ENCODE results near the gene AS3MT.

Gene AS3MT

GRCh38 chr10:102919246-102919959 is 50.1 kb downstream of the AS3MT start (continued):
- no peak for TF ChIP-seq ZNF280D (tag by site-specific recombination; IDR thresholded peaks at IDR 0.05)
- TF ChIP-seq HOXA7 (CRISPR knock-in tag; IDR thresholded peaks at IDR 0.05; ENCODE audit: borderline replicate concordance): no peak
- TF ChIP-seq ZNF701 (tag by site-specific recombination; IDR thresholded peaks at IDR 0.05): no peak
- TF ChIP-seq FEZF1 (tag by site-specific recombination; IDR thresholded peaks at IDR 0.05): no peak
- TF ChIP-seq HIC1 (tag by site-specific recombination; IDR thresholded peaks at IDR 0.05): no peak
- TF ChIP-seq ZNF112 (tag by site-specific recombination; IDR thresholded peaks at IDR 0.05): no peak
- no peak for TF ChIP-seq SP2 (tag by site-specific recombination; IDR thresholded peaks at IDR 0.05)
- TF ChIP-seq ZNF600 (tag by site-specific recombination; IDR thresholded peaks at IDR 0.05): peak; percentile 33; the same call in 1 of the 2 replicates
- no peak for TF ChIP-seq ZNF677 (tag by site-specific recombination; IDR thresholded peaks at IDR 0.05)
- no peak for TF ChIP-seq OSR2 (tag by site-specific recombination; IDR thresholded peaks at IDR 0.05)

- H3K36me3 ChIP-seq (ENCODE audit: control insufficient read depth in 2 of 2, insufficient read depth in 1 of 2, low read length in 2 of 2): no peaks in the 10 kb centered on the region
- no peak overlapping the region for H3K27ac ChIP-seq (ENCODE audit: extremely low read depth, low read depth, low read length)
- peak overlapping the region; percentile 98 for H3K4me3 ChIP-seq (ENCODE audit: low read depth, low read length)
- H3K4me1 ChIP-seq (ENCODE audit: control insufficient read depth, insufficient read depth, low read length): peaks cover 6% of the 10 kb centered on the region; the same call in 1 of the 2 replicates
- CTCF ChIA-PET: interaction anchor here (0.9 to 4.1 kb wide), 4 partner anchors 30 to 324 kb away, joined by 3 to 57 read pairs (median 7); no protein-coding TSS in a partner anchor
- no peaks in the 10 kb centered on the region for H3K9me3 ChIP-seq (ENCODE audit: control insufficient read depth, insufficient read depth, low read depth, low read length)
- POLR2A ChIA-PET: no interaction called here
- TF ChIP-seq ZNF514 (tag by site-specific recombination; IDR thresholded peaks at IDR 0.05): no peak
- no peak for TF ChIP-seq ZNF404 (tag by site-specific recombination; IDR thresholded peaks at IDR 0.05)
- no peak for TF ChIP-seq ZNF2 (tag by site-specific recombination; IDR thresholded peaks at IDR 0.05)
- peak; percentile 44; the same call in 1 of the 2 replicates for TF ChIP-seq GLIS2 (tag by site-specific recombination; IDR thresholded peaks at IDR 0.05)
- no peak for TF ChIP-seq ZNF621 (tag by site-specific recombination; IDR thresholded peaks at IDR 0.05)
- peak; percentile 34; the same call in 1 of the 2 replicates for TF ChIP-seq PRDM10 (tag by site-specific recombination; IDR thresholded peaks at IDR 0.05)
- TF ChIP-seq ZIC2 (tag by site-specific recombination; IDR thresholded peaks at IDR 0.05): 0 out of 2 replicates have a peak, but pooled peaks have one; percentile 29
- peak; percentile 53; the same call in 1 of the 2 replicates for TF ChIP-seq SP2 (tag by site-specific recombination; IDR thresholded peaks at IDR 0.05)
- no peak for TF ChIP-seq HOXA7 (CRISPR knock-in tag; IDR thresholded peaks at IDR 0.05; ENCODE audit: borderline replicate concordance)
- TF ChIP-seq ZNF26 (tag by site-specific recombination; IDR thresholded peaks at IDR 0.05): no peak
- no peak for TF ChIP-seq BCL11B (tag by site-specific recombination; IDR thresholded peaks at IDR 0.05; ENCODE audit: low read depth)
- peak; percentile 45; the same call in 1 of the 2 replicates for TF ChIP-seq ZBTB17 (tag by site-specific recombination; IDR thresholded peaks at IDR 0.05)
- no peak for TF ChIP-seq TCF7L2 (IDR thresholded peaks at IDR 0.05; ENCODE audit: borderline replicate concordance, low read depth, low read length)
- peak; percentile 28; the same call in 1 of the 2 replicates for TF ChIP-seq ZNF341 (tag by site-specific recombination; IDR thresholded peaks at IDR 0.05; ENCODE audit: low read depth)
- TF ChIP-seq IKZF3 (tag by site-specific recombination; IDR thresholded peaks at IDR 0.05): 0 out of 2 replicates have a peak, but pooled peaks have one; percentile 3
- no peak for TF ChIP-seq ZBTB8A (tag by site-specific recombination; IDR thresholded peaks at IDR 0.05)
- no peak for TF ChIP-seq ZNF214 (tag by site-specific recombination; IDR thresholded peaks at IDR 0.05; ENCODE audit: borderline replicate concordance)
These were observed 50.9 kb downstream of the AS3MT start for GRCh38 chr10:102919992-102920739.
